Panc1 (cell line): ENCODE data around the gene DDX17.

Experiments
- POLR2AphosphoS5 ChIP-seq: IDR thresholded peaks from 2 replicates; pipeline ENCODE4 v1.6.1; 2012; ENCODE audit warnings: mild to moderate bottlenecking, low read depth, low read length, moderate library complexity
- SIN3A ChIP-seq: IDR thresholded peaks from 2 replicates; pipeline ENCODE4 v1.6.1; 2012; ENCODE audit warnings: low read depth, mild to moderate bottlenecking, low read length, moderate library complexity, borderline replicate concordance; ENCODE audit not compliant: insufficient read depth
- TF ChIP-seq, protein P1 (sequence below): fragments of 450-650 bp; IDR thresholded peaks from 2 replicates; pipeline ENCODE4 v1.5.1; 2017; ENCODE audit warnings: mild to moderate bottlenecking
- TF ChIP-seq, protein P2 (sequence below), 2 experiments: IDR thresholded peaks; 2 replicates each; pipeline ENCODE4 v1.6.1; 2011 to 2012; ENCODE audit warnings: low read depth in 2 of 2, control low read depth in 1 of 2, low read length in 1 of 2, mild to moderate bottlenecking in 1 of 2, moderate library complexity in 1 of 2; ENCODE audit not compliant: insufficient read depth in 1 of 2

DNA sequence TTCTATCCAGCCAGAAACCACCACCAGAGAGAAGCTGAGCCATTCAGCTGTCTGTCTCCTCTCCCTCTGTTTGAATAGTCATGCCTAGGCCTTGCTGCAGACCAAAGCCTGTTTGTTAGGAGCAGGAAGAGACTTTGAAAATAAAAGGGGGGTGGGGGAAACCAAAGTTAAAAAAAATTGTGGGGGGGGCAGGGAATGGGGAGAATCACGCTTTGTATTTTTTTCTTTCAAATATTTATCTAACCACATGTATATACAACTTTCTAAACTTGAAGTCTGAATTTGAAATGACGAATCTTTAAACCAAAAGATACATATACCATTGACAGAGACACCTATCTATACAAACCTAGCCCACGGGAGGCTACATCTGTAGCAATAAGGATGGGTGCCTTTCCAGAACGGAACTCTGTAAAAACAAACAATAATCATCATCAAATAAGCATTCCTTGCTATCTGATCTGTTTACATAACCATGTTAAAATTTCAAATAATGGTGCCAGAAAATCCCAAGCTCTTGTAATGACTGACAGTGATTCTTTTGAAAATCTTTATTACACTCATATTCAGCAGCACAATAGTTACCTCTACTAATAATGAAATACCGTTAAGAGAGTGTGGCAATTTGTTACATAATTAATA, 14.3 kb downstream of the DDX17 start:
- TF ChIP-seq, protein P1, sequence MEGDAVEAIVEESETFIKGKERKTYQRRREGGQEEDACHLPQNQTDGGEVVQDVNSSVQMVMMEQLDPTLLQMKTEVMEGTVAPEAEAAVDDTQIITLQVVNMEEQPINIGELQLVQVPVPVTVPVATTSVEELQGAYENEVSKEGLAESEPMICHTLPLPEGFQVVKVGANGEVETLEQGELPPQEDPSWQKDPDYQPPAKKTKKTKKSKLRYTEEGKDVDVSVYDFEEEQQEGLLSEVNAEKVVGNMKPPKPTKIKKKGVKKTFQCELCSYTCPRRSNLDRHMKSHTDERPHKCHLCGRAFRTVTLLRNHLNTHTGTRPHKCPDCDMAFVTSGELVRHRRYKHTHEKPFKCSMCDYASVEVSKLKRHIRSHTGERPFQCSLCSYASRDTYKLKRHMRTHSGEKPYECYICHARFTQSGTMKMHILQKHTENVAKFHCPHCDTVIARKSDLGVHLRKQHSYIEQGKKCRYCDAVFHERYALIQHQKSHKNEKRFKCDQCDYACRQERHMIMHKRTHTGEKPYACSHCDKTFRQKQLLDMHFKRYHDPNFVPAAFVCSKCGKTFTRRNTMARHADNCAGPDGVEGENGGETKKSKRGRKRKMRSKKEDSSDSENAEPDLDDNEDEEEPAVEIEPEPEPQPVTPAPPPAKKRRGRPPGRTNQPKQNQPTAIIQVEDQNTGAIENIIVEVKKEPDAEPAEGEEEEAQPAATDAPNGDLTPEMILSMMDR: no peak
- no peak for TF ChIP-seq POLR2AphosphoS5
- TF ChIP-seq, protein P2, sequence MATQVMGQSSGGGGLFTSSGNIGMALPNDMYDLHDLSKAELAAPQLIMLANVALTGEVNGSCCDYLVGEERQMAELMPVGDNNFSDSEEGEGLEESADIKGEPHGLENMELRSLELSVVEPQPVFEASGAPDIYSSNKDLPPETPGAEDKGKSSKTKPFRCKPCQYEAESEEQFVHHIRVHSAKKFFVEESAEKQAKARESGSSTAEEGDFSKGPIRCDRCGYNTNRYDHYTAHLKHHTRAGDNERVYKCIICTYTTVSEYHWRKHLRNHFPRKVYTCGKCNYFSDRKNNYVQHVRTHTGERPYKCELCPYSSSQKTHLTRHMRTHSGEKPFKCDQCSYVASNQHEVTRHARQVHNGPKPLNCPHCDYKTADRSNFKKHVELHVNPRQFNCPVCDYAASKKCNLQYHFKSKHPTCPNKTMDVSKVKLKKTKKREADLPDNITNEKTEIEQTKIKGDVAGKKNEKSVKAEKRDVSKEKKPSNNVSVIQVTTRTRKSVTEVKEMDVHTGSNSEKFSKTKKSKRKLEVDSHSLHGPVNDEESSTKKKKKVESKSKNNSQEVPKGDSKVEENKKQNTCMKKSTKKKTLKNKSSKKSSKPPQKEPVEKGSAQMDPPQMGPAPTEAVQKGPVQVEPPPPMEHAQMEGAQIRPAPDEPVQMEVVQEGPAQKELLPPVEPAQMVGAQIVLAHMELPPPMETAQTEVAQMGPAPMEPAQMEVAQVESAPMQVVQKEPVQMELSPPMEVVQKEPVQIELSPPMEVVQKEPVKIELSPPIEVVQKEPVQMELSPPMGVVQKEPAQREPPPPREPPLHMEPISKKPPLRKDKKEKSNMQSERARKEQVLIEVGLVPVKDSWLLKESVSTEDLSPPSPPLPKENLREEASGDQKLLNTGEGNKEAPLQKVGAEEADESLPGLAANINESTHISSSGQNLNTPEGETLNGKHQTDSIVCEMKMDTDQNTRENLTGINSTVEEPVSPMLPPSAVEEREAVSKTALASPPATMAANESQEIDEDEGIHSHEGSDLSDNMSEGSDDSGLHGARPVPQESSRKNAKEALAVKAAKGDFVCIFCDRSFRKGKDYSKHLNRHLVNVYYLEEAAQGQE (IDR thresholded peaks at IDR 0.05; ENCODE audit: insufficient read depth in 1 of 2, low read depth in 2 of 2, low read length in 1 of 2): no peak
- no peak for TF ChIP-seq SIN3A
